Esophagus muscularis mucosa (tissue), 4 donors: ENCODE data around the gene LAMA3. TPM values are rescaled to one million over a fixed set of nuclear protein-coding genes. Genes with fewer than 3 reads are reported as not detected.

Experiments
- DNase-seq: peaks from one replicate; pipeline ENCODE4 v3.0.0-alpha.2; 2017; ENCODE audit errors: extremely low spot score
- H3K27ac ChIP-seq, 4 donors: fragments of 200-600 bp; sonication (generic); replicated peaks in 1 of 4; 1 replicate in 3 of 4; 2 replicates in 1 of 4; pipeline ENCODE4 v1.5.1; 2016 to 2019; ENCODE audit warnings: mild to moderate bottlenecking in 1 of 4
- H3K27me3 ChIP-seq, 4 donors: fragments of 200-600 bp; sonication (generic); one replicate each; pipeline versions ENCODE4 v1.5.1 to v1.6.0; 2016 to 2019
- H3K36me3 ChIP-seq, 4 donors: fragments of 200-600 bp; sonication (generic); one replicate each; pipeline ENCODE4 v1.5.1; 2016 to 2019
- H3K4me1 ChIP-seq, 4 donors: fragments of 200-600 bp; sonication (generic); one replicate each; pipeline ENCODE4 v1.5.1; 2016 to 2019
- H3K4me3 ChIP-seq, 4 donors: fragments of 200-600 bp; sonication (generic); 1 replicate in 2 of 4; 2 replicates in 2 of 4; pipeline ENCODE4 v1.5.1; 2016 to 2019; ENCODE audit warnings: mild to moderate bottlenecking in 4 of 4, moderate library complexity in 1 of 4
- H3K9me3 ChIP-seq, 4 donors: fragments of 200-600 bp; sonication (generic); 1 replicate in 3 of 4; 2 replicates in 1 of 4; pipeline ENCODE4 v1.5.1; 2016 to 2019
- CTCF ChIP-seq, 3 experiments: fragments of 200-600 bp in 2 of 3; fragments of 450-650 bp in 1 of 3; sonication (generic) in 2 of 3; IDR thresholded peaks; one replicate each; pipeline ENCODE4 v1.5.1; 2017 to 2019; ENCODE audit warnings: antibody characterized with exemption in 3 of 3, mild to moderate bottlenecking in 2 of 3, moderate library complexity in 1 of 3
- EP300 ChIP-seq: sonication (generic); formaldehyde crosslinking; IDR thresholded peaks from one replicate; pipeline ENCODE4 v1.6.1; 2017; ENCODE audit warnings: antibody characterized with exemption
- POLR2A ChIP-seq: fragments of 450-650 bp; IDR thresholded peaks from one replicate; pipeline ENCODE4 v1.6.1; 2017; ENCODE audit warnings: antibody characterized with exemption, moderate library complexity, mild to moderate bottlenecking, low read depth
- POLR2AphosphoS5 ChIP-seq, 2 donors: sonication (generic); formaldehyde crosslinking; IDR thresholded peaks; one replicate each; pipeline ENCODE4 v1.6.1; 2017; ENCODE audit warnings: antibody characterized with exemption in 2 of 2
- WGBS: methylation state at CpG from one replicate; pipeline ENCODE4 v1.1.5; 2018; 5-methylcytosine and 5-hydroxymethylcytosine counted together
- intact Hi-C: fragments of 100-400 bp; cut with DNase I; formaldehyde crosslinking; loops from one replicate; pipeline ENCODE4 v1.15.1; 2023
- total RNA-seq, 4 donors: library from RNA; depleted of rRNA; stranded (reverse); fragments of >200 nt; gene quantifications; one replicate each; pipeline versions ENCODE4 v1.1.0 to v1.2.1, GENCODE V29; 2016

The LAMA3 gene
- total RNA-seq, 4 donors from 2014 or later = 7.5 to 12.9 (median 11.7) TPM

GRCh38 chr18:23837591-23837990 lies 148.3 kb downstream of the LAMA3 start:
- 54% methylated on average over 1 of the region's 1 CpG for WGBS
- TF ChIP-seq POLR2A = no peak
- Histone ChIP-seq H3K27ac (no peak overlapping the region), H3K4me3 (no peak overlapping the region), H3K27me3 (no peaks in the 10 kb centered on the region), H3K9me3 (no peaks in the 10 kb centered on the region), H3K4me1 (peaks cover 0 to 9% (median 4%) of the 10 kb centered on the region in 4 donors), H3K36me3 (peaks cover 0 to 16% (median 4%) of the 10 kb centered on the region in 4 donors)
- intact Hi-C loops = loop anchor here (10.0 kb wide), 1 partner anchor 177 kb away; the partner anchor contains the start of gene TTC39C
- DNase-seq = peak; percentile 34

- no peaks in the 10 kb centered on the region for H3K27me3 ChIP-seq
- H3K36me3 ChIP-seq = peaks cover 0 to 23% (median 9%) of the 10 kb centered on the region in 4 donors
- no peaks in the 10 kb centered on the region for H3K9me3 ChIP-seq
- H3K4me1 ChIP-seq = peaks cover 0 to 9% (median 4%) of the 10 kb centered on the region in 4 donors
- no peak for TF ChIP-seq POLR2A
- no peak for TF ChIP-seq CTCF (IDR thresholded peaks at IDR 0.05)
- TF ChIP-seq EP300 = no peak
- TF ChIP-seq POLR2AphosphoS5 (IDR thresholded peaks at IDR 0.05) = no peak
- no peak overlapping the region for H3K27ac ChIP-seq
- intact Hi-C loops = loop anchor here (10.0 kb wide), 1 partner anchor 177 kb away; the partner anchor contains the start of gene TTC39C
- no peak for DNase-seq
- H3K4me3 ChIP-seq = no peak overlapping the region
- WGBS = 53% methylated on average over 2 of the region's 2 CpGs
Measured at GRCh38 chr18:23838233-23838632, 149.0 kb downstream of the LAMA3 start.

GRCh38 chr18:23838801-23839366 lies 149.6 kb downstream of the LAMA3 start:
- Histone ChIP-seq H3K36me3 (peaks cover 0 to 25% (median 14%) of the 10 kb centered on the region in 4 donors), H3K27me3 (no peaks in the 10 kb centered on the region), H3K27ac (no peak overlapping the region), H3K4me3 (no peak overlapping the region), H3K9me3 (no peaks in the 10 kb centered on the region), H3K4me1 (peaks cover 0 to 9% (median 4%) of the 10 kb centered on the region in 4 donors)
- intact Hi-C loops = loop anchor here (10.0 kb wide), 1 partner anchor 176 kb away; the partner anchor contains the start of gene TTC39C
- TF ChIP-seq POLR2A (no peak), POLR2AphosphoS5 (IDR thresholded peaks at IDR 0.05) (no peak), CTCF (IDR thresholded peaks at IDR 0.05) (no peak), EP300 (no peak)
- DNase-seq = no peak
- WGBS = 58% methylated on average over 7 of the region's 7 CpGs

- 93% methylated on average over 14 of the region's 14 CpGs for WGBS
- no peaks in the 10 kb centered on the region for H3K9me3 ChIP-seq
- H3K36me3 ChIP-seq = peaks cover 0 to 57% (median 33%) of the 10 kb centered on the region in 4 donors
- H3K27ac ChIP-seq = no peak overlapping the region
- H3K27me3 ChIP-seq = no peaks in the 10 kb centered on the region
- TF ChIP-seq CTCF (IDR thresholded peaks at IDR 0.05) (no peak), POLR2A (no peak), POLR2AphosphoS5 (IDR thresholded peaks at IDR 0.05) (no peak), EP300 (no peak)
- intact Hi-C loops = no loop called here
- no peak for DNase-seq
- H3K4me1 ChIP-seq = peaks cover 0 to 8% (median 0%) of the 10 kb centered on the region in 4 donors
- H3K4me3 ChIP-seq = no peak overlapping the region
Measured at GRCh38 chr18:23842305-23842704, 153.1 kb downstream of the LAMA3 start.

- intact Hi-C loops = no loop called here
- Histone ChIP-seq H3K9me3 (no peaks in the 10 kb centered on the region), H3K4me3 (no peak overlapping the region), H3K27ac (no peak overlapping the region), H3K4me1 (no peaks in the 10 kb centered on the region), H3K36me3 (peaks cover 0 to 76% (median 39%) of the 10 kb centered on the region in 4 donors), H3K27me3 (no peaks in the 10 kb centered on the region)
- no peak for TF ChIP-seq POLR2AphosphoS5 (IDR thresholded peaks at IDR 0.05)
- no peak for TF ChIP-seq EP300
- TF ChIP-seq POLR2A = no peak
- no peak for TF ChIP-seq CTCF (IDR thresholded peaks at IDR 0.05)
- 75% methylated on average over 8 of the region's 9 CpGs for WGBS
- no peak for DNase-seq
Measured at GRCh38 chr18:23844991-23845680, 155.9 kb downstream of the LAMA3 start.
